ENCODE measurements around the gene ZNF184.

The ZNF184 gene

GRCh38 chr6:27419363-27419762, 53.5 kb downstream of the ZNF184 start:
- no peak for FAIRE-seq

- FAIRE-seq: no peak
Observed at GRCh38 chr6:27415898-27416297, 57.0 kb downstream of the ZNF184 start.

DNA sequence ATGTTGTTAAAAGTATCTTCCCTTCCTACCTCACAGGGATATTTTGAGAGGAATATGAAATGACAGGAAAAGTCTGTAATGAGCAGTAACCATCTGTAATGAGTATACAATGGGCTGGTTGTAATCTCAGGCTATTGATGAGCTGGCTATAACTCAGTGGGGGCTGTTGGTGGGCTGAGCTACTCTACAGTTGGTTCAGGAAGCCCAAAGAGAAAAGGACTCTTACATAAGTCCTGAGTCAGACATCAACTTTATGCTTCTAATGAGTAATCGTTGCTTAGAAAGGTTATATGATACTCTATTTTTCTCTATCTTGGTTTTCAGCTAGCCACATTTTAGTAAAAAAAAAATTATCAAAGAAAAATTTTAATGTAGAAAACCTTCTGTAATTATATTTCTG, 57.9 kb downstream of the ZNF184 start:
- no peak for FAIRE-seq

DNA sequence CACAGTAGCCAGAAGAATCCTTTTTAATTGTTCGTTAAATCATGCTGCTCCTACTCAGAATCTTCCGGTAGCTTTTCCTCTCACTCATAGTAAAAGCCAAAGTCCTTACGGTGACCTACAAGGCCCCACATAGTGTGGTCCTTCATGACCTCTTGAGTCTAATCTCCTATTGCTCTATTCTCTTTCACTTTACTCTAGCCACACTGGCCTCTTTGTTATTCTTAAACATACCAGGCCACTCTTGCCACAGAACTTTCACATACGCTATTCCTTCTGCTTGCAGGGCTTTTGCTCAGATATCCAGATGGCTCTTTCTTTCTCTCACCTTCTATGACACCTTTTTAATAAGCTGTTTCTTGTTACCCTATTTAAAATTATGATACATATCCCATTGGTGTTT, 58.6 kb downstream of the ZNF184 start:
- no peak for FAIRE-seq

- no peak for FAIRE-seq
Observed at GRCh38 chr6:27407153-27407814, 65.6 kb downstream of the ZNF184 start.

GRCh38 chr6:27406085-27406484, 66.8 kb downstream of the ZNF184 start:
- FAIRE-seq: no peak

DNA sequence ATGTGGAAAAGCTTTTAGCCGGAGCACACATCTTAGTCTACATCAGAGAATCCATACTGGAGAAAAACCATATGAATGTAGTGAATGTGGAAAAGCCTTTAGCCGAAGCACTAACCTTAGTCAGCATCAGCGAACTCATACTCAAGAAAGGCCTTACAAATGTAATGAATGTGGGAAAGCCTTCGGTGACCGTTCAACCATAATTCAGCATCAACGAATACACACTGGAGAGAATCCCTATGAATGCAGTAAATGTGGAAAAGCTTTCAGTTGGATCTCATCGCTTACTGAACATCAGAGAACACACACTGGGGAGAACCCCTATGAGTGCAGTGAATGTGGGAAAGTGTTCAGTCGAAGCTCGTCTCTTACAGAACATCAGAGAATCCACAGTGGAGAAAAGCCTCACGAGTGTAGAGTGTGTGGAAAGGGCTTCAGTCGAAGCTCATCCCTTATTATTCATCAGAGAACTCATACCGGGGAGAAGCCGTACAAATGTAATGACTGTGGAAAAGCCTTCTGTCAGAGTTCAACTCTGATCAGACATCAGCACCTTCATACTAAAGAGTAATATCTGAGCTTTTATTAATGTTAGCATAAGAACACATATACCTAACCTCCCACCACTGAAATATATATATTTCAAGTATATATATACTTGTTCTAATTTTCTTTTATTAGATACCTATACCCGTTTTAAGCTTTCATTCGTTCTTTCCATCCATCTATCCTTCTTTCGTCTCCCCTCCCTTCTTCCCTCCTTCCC, 71.8 kb downstream of the ZNF184 start:
- FAIRE-seq: no peak

Data from G401.6 (cell line).